Skeletal muscle tissue (tissue), 4 donors: ENCODE results near the gene PRL. TPM values are rescaled to one million over a fixed set of nuclear protein-coding genes. Genes with fewer than 3 reads are reported as not detected.

ENCODE experiments used
- H3K27ac ChIP-seq: one replicate; pipeline ENCODE4 v1.7.0; 2013; ENCODE audit warnings: mild to moderate bottlenecking, low read depth, low read length, inconsistent platforms
- H3K27me3 ChIP-seq, 3 donors: one replicate each; pipeline ENCODE4 v1.7.0; 2013; ENCODE audit warnings: low read length in 3 of 3; ENCODE audit not compliant: control insufficient read depth in 3 of 3, insufficient read depth in 3 of 3
- H3K36me3 ChIP-seq, 3 donors: one replicate each; pipeline ENCODE4 v1.7.0; 2013; ENCODE audit warnings: low read length in 3 of 3; ENCODE audit not compliant: control insufficient read depth in 3 of 3, insufficient read depth in 3 of 3
- H3K4me1 ChIP-seq, 3 donors: one replicate each; pipeline ENCODE4 v1.7.0; 2013; ENCODE audit warnings: low read length in 3 of 3, mild to moderate bottlenecking in 3 of 3; ENCODE audit not compliant: control insufficient read depth in 3 of 3, insufficient read depth in 3 of 3
- H3K4me3 ChIP-seq, 3 donors: one replicate each; pipeline ENCODE4 v1.7.0; 2013; ENCODE audit warnings: low read length in 3 of 3
- H3K9ac ChIP-seq, 3 donors: one replicate each; pipeline ENCODE4 v1.7.0; 2013; ENCODE audit warnings: low read length in 3 of 3, mild to moderate bottlenecking in 3 of 3, moderate library complexity in 2 of 3, low read depth in 1 of 3
- H3K9me3 ChIP-seq, 3 donors: one replicate each; pipeline ENCODE4 v1.7.0; 2013; ENCODE audit warnings: low read length in 3 of 3; ENCODE audit not compliant: control insufficient read depth in 3 of 3
- total RNA-seq: library from RNA; depleted of rRNA; stranded (reverse); fragments of >200 nt; gene quantifications from one replicate; pipeline ENCODE4 v1.2.3, GENCODE V29; 2014
- donor health status: Osteomylitis.

Gene PRL
- total RNA-seq, 1 donor from 2014 or later, result 1.0 TPM

DNA sequence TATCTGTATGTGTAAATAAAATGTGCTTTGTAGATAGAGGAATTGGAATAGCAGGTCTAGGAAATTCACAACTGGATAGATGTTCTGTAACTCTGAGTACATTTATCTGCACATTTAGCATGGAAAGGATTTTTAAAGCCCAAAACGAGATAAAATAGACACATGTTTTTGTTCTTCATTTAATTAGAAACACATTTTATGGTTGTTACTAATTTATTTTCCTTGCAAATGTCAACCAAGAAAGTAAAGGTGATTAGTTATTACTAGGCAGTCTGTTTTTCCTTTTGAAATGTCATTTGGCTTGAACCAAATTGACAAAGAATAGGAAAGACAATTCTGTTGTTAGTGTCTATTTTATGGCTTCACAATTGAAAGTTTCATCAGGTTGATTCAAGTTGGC is 769 bp downstream of the PRL start:
- no peaks in the 10 kb centered on the region for H3K9me3 ChIP-seq
- no peaks in the 10 kb centered on the region for H3K36me3 ChIP-seq
- H3K27me3 ChIP-seq, result no peaks in the 10 kb centered on the region
- no peak overlapping the region for H3K27ac ChIP-seq
- H3K4me3 ChIP-seq, result no peak overlapping the region
- H3K9ac ChIP-seq, result no peak overlapping the region
- H3K4me1 ChIP-seq, result no peaks in the 10 kb centered on the region

DNA sequence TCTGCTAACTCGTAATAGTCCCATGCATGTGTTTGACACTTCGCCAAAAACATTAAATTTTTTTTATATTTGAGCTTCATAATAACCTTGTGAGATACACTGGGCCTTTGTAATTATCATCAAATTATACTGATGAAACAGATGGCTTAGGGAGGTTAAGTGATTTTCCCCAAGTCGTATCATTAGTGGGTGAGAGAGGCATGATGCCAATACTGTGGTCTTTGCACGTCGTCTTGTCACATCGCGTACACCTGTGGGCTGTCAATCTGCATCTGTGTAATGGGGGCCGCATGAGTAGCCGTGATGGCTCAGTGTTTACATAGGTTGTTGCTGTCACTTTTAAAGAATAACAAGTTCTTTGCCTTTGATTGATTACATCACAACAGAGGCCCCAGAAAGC is 1.7 kb downstream of the PRL start:
- H3K9me3 ChIP-seq, result no peaks in the 10 kb centered on the region
- H3K27me3 ChIP-seq, result no peaks in the 10 kb centered on the region
- no peaks in the 10 kb centered on the region for H3K36me3 ChIP-seq
- no peak overlapping the region for H3K27ac ChIP-seq
- H3K4me3 ChIP-seq, result no peak overlapping the region
- H3K4me1 ChIP-seq, result no peaks in the 10 kb centered on the region
- H3K9ac ChIP-seq, result no peak overlapping the region

DNA sequence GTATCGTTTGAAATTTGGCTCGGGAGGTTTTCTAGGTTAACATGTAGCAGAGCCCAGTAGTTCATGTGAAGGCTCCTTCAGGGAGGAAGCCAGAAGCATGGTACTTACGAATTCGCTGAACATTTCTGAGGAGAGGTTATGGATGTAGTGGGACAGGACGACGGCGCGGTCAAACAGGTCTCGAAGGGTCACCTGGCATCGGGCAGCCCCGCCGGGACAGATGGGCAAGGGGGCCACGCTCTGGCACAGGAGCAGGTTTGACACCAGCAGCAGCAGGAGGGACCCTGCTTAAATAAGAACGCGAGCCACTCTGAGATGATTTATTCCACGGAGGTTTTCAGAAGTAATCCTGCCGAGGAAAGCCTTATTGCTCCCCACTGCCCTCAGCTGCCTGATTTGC is 2.5 kb downstream of the PRL start:
- no peaks in the 10 kb centered on the region for H3K27me3 ChIP-seq
- no peak overlapping the region for H3K27ac ChIP-seq
- no peaks in the 10 kb centered on the region for H3K9me3 ChIP-seq
- no peak overlapping the region for H3K9ac ChIP-seq
- no peak overlapping the region for H3K4me3 ChIP-seq
- no peaks in the 10 kb centered on the region for H3K4me1 ChIP-seq
- no peaks in the 10 kb centered on the region for H3K36me3 ChIP-seq

DNA sequence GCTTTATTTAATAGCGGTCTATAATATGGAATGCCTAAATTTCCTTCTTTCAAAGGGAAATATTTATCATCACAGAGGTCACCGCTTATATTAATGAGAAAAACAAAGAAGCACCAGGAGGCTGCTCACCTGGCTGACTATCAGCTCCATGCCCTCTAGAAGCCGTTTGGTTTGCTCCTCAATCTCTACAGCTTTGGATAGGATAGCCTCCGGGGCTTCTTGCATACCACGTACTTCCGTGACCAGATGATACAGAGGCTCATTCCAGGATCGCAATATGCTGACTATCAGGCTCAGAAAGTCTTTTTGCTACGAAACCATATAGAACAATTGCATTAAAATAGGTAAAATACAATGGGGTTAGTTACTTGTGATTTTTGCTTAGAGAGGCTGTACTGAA is 6.8 kb downstream of the PRL start:
- H3K4me1 ChIP-seq, result no peaks in the 10 kb centered on the region
- no peak overlapping the region for H3K4me3 ChIP-seq
- no peak overlapping the region for H3K9ac ChIP-seq
- H3K27me3 ChIP-seq, result no peaks in the 10 kb centered on the region
- H3K36me3 ChIP-seq, result no peaks in the 10 kb centered on the region
- no peak overlapping the region for H3K27ac ChIP-seq
- H3K9me3 ChIP-seq, result no peaks in the 10 kb centered on the region

DNA sequence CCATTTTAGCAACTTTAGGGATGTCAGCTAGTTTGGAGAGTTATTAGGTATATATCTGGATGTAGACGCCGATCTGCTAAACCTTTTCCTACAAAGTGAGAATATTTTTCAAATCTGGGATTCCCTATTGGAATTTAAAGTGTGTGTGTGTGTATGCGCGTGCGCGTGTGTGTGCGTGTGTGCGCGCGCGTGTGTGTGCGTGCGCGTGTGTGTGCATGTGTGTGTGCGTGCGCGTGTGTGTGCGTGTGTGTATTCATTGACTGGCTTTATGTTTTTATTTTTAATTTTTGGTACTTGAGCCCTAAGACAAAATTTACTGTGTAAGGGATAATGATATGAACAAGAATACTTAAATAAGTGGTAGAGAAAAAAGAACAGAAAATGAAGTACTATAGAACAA is 8.1 kb downstream of the PRL start:
- Histone ChIP-seq H3K9me3 (no peaks in the 10 kb centered on the region), H3K27ac (no peak overlapping the region), H3K4me3 (no peak overlapping the region), H3K27me3 (no peaks in the 10 kb centered on the region), H3K36me3 (no peaks in the 10 kb centered on the region), H3K9ac (no peak overlapping the region), H3K4me1 (no peaks in the 10 kb centered on the region)

DNA sequence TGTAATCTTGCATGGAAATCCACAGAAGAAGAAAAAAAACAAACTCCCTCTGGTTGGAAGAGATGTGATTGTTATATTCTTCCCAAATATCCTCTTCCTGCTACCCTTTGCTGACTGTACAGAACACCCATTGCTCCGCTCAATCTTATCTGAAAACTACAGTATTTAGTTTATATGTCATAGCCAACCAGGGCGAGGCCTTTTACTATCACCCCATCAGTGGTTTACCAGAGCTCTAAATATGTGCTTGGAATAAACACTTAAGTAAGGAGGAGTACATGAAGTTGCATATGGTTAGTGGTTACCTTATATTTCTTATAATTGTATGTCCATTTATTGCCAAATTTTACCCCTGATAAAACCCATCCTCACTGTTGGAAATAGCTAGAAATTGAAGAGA is 12.2 kb downstream of the PRL start:
- Histone ChIP-seq H3K9ac (no peak overlapping the region), H3K9me3 (no peaks in the 10 kb centered on the region), H3K4me1 (no peaks in the 10 kb centered on the region)

DNA sequence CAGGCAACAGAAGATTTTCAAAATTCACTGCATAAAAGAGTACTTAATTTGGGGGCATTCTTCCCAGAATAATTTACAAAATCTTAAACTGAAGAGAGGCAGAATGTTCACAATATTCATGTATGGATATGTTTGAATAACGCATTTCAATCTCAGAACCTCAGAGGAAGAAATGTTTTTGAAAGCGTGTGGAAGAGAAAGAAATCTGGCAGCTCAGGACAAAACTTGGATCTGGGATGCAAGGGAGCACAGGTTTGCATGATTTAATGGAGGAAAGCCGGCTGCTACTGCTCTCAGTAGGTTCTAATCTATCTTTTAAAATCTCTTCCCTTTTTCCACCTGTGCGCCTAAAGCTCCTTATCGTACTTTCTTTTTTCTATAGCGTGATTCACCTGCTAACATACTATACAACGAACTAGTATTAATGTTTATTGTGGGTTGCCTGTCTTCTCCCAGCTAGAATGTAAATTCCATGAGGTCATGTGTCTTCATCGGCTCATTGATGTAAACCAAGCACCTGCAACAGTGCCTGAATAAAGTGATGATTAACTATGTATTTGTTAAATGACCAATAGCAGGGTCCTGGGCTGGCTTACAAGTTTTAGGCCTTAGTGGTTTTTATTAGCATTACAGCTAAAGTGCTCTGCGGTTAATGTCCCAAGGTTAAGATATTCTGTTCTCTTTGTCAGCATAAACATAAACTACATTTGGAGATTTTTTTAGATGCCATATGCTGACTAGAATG is 15.3 kb downstream of the PRL start:
- no peaks in the 10 kb centered on the region for H3K27me3 ChIP-seq
- H3K9me3 ChIP-seq, result no peaks in the 10 kb centered on the region
- H3K27ac ChIP-seq, result no peak overlapping the region
- H3K9ac ChIP-seq, result no peak overlapping the region
- H3K4me3 ChIP-seq, result no peak overlapping the region
- no peaks in the 10 kb centered on the region for H3K4me1 ChIP-seq
- no peaks in the 10 kb centered on the region for H3K36me3 ChIP-seq

More for the DNA sequence above, 12.2 kb downstream of the PRL start:
- Histone ChIP-seq H3K36me3 (no peaks in the 10 kb centered on the region), H3K27me3 (no peaks in the 10 kb centered on the region), H3K27ac (no peak overlapping the region), H3K4me3 (no peak overlapping the region)

DNA sequence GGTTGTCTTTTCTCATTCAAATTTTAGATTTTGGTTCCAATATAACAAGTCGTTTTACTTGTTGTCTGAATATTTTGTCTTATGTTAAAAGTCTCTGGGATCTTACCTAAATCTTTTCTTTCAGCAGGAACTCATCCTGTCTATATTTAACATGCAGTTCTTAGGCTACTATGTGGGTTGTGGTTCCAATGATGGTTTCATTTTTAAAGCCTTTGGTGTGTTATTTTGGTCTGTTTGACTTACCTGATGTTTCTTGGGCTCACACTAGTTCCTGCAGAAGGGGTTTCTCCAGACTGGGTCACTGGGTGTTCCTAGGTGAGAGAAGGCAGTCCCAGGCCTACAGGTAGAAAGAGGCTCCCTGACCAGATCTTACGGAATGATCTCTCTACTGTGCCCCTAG is 17.4 kb downstream of the PRL start:
- H3K9ac ChIP-seq, result no peak overlapping the region

DNA sequence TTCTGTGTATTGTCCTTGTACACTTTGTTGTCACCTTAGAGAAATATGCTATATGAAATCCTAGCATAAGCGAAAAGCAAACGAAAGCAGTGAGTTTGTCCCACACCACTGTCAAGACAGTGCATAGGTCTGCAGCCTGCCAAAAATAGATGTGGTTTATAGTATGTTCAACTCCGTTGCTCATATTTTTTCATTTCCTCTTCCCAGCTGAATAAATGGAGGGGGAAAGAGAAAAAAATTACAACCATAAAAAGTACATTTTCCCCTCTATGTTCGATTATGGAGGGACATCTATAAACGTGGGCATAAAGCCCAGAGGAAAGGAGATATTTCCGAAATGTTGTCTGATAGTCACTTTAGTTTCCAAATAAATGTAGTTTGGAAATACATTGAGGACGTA is 25.8 kb downstream of the PRL start:
- Histone ChIP-seq H3K4me3 (no peak overlapping the region), H3K9ac (no peak overlapping the region), H3K4me1 (no peaks in the 10 kb centered on the region), H3K27me3 (no peaks in the 10 kb centered on the region), H3K9me3 (no peaks in the 10 kb centered on the region), H3K27ac (no peak overlapping the region), H3K36me3 (no peaks in the 10 kb centered on the region)

More for the DNA sequence above, 17.4 kb downstream of the PRL start:
- no peaks in the 10 kb centered on the region for H3K4me1 ChIP-seq
- no peaks in the 10 kb centered on the region for H3K9me3 ChIP-seq
- no peak overlapping the region for H3K27ac ChIP-seq
- no peaks in the 10 kb centered on the region for H3K36me3 ChIP-seq
- H3K27me3 ChIP-seq, result no peaks in the 10 kb centered on the region
- H3K4me3 ChIP-seq, result no peak overlapping the region

DNA sequence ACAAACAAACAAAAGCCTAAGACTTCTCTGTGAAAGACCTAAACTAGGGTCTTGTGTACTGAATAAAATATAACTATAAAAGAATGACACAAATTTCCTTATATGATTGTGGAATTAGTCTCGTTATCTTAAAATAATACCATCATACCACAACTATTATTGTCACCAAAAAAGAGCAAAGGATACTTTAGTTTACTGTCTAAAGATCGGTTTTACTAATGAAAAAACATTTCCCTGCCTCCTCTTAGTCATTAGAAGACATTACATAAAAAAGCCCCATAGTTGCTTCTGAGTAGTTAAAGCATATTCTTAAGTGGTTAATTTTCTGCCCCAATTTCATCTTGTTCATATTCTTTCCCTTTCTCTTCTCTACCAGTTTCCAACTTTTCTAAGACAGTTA is 33.1 kb downstream of the PRL start:
- Histone ChIP-seq H3K4me1 (no peaks in the 10 kb centered on the region), H3K4me3 (no peak overlapping the region), H3K36me3 (no peaks in the 10 kb centered on the region), H3K27me3 (no peaks in the 10 kb centered on the region), H3K9ac (no peak overlapping the region), H3K27ac (no peak overlapping the region), H3K9me3 (no peaks in the 10 kb centered on the region)
